GM12872 (cell line): ENCODE results near the gene NUDT16.

Experiments used
- CTCF ChIP-seq: IDR thresholded peaks from 3 replicates; pipeline ENCODE4 v1.5.1; 2011; ENCODE audit warnings: low read depth, mild to moderate bottlenecking, low read length, moderate library complexity; ENCODE audit not compliant: insufficient read depth

Gene NUDT16

GRCh38 chr3:131353016-131353877, 28.3 kb upstream of the NUDT16 start:
- no peak for TF ChIP-seq CTCF

DNA sequence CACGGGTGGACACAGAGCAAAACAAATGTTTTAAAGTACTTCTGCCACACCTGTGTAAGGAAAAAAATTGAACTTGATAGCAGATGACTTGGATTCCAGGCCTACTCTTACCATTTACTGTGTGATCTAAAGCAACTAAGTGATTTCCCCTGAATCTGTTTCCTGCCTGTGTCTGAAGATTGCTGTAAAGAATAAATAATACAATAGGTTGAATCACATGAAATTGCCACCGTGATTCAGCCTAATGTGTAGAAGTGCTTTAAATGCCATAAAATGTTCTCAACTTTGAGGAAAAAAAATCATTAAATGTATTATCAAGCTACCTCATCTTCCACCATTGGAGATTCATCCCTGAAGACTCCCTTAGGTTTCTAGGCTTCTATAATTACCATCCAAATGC, 27.6 kb upstream of the NUDT16 start:
- no peak for TF ChIP-seq CTCF

- TF ChIP-seq CTCF, result no peak
Measured at GRCh38 chr3:131356006-131356595, 25.5 kb upstream of the NUDT16 start.

DNA sequence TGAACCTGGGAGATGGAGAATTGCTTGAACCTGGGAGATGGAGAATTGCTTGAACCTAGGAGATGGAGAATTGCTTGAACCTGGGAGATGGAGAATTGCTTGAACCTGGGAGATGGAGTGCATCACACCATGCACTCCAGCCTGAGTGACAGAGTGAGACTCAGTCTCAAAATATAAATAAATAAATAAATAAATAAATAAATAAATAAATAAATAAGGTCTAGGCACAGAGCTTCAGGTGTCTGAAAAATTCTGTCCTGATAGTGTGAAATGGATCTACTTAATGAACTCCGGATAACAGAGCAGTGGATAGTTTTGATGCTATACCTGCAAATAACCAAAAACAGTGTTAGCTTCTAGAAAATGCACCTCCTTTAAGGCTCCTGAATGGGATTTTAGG, 24.3 kb upstream of the NUDT16 start:
- no peak for TF ChIP-seq CTCF

GRCh38 chr3:131360191-131360755, 21.3 kb upstream of the NUDT16 start:
- no peak for TF ChIP-seq CTCF

- TF ChIP-seq CTCF, result no peak
Measured at GRCh38 chr3:131361464-131362421, 19.8 kb upstream of the NUDT16 start.

- TF ChIP-seq CTCF, result no peak
Measured at GRCh38 chr3:131363275-131363674, 18.3 kb upstream of the NUDT16 start.
